Measurements from ENCODE around the gene SPACDR.
"Not testable (repeated sequence)": the region's sequence is repeated elsewhere in the genome, so short reads cannot be mapped to it uniquely, and the experiment has no call there.

The SPACDR gene, protein sequence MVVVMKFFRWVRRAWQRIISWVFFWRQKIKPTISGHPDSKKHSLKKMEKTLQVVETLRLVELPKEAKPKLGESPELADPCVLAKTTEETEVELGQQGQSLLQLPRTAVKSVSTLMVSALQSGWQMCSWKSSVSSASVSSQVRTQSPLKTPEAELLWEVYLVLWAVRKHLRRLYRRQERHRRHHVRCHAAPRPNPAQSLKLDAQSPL

DNA sequence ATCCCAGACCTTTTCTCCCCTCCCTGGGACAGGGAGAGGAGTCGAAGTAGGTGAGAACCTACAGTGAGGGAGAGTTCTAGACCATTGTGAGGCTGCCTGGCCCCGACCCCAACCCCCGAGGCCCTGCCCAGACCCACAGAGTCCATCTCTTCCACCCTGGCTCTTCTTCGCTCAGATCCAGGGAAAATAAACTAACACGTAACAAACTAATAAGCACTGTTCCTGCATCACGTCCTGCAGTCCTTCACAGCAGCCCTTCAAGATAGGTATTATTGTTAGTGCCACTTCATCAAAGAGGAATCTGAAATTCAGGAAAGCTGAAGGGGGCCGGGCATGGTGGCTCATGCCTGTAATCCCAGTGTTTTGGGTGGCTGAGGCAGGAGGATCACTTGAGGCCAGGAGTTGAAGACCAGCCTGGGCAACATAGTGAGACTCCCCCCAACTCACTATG lies at the start of gene SPACDR:
Gene SPACDR, minus strand, starts transcription at position 51 of the 451 bp plus-strand sequence. CDS start 235 bp downstream, outside the sequence.
- Histone ChIP-seq H3K27me3 (no peaks in the 10 kb centered on the region), H3K9ac (peak within 1 kb of the TSS in 8 of 11 experiments; percentile 1 to 46 (median 30); a peak in 7 of 22 replicates), H3K4me2 (peak within 1 kb of the TSS in 9 of 11 experiments; percentile 5 to 53 (median 26); a peak in 11 of 22 replicates), H3K27ac (peak within 1 kb of the TSS in 2 of 11 experiments; percentile 25 to 26; a peak in 2 of 22 replicates), H3K4me3 (no peak within 1 kb of the TSS), H3K4me1 (peaks cover 34 to 59% (median 47%) of the 10 kb centered on the region in 10 experiments), H4K20me1 (peaks cover 26 to 57% (median 38%) of the 10 kb centered on the region in 11 experiments), H3K36me3 (peaks cover 67 to 90% (median 83%) of the 10 kb centered on the region in 11 experiments), H3K9me3 (replicated peaks in 1 of 11) (no peaks in the 10 kb centered on the region)
- no peak for TF ChIP-seq Cebpa-rat (IDR thresholded peaks at IDR 0.05)

DNA sequence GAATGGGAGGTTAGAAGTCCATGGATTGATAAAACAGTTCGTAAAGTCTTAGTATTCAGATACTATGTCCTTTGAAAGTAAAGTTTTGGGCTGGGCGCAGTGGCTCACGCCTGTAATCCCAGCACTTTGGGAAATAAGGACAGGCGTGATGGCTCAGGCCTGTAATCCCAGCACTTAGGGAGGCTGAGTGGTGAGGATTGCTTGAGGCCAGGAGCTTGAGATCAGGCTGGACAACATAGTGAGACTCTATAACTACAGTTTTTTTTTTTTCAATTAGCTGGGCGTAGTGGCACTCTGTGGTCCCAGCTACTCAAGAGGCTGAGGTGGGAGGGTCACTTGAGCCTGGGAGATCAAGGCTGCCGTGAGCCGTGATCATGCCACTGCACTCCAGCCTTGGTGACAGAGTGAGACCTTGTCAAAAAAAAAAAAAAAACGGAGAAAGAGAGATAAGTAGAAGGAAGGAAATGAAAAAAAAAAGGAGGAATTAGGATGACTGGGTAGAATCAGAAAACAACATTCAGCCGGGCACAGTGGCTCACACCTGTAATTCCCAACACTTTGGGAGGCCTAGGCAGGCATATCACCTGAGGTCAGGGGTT lies 49.3 kb upstream of the SPACDR start:
- no peaks in the 10 kb centered on the region for H3K9me3 ChIP-seq (replicated peaks in 1 of 11)
- no peak overlapping the region for H3K27ac ChIP-seq
- no peak for TF ChIP-seq Cebpa-rat (IDR thresholded peaks at IDR 0.05)
- H3K9ac ChIP-seq: no peak overlapping the region
- peaks cover 10 to 22% (median 20%) of the 10 kb centered on the region in 10 experiments for H3K4me1 ChIP-seq
- no peak overlapping the region for H3K4me3 ChIP-seq
- H3K4me2 ChIP-seq: no peak overlapping the region
- H4K20me1 ChIP-seq: no peaks in the 10 kb centered on the region
- no peaks in the 10 kb centered on the region for H3K27me3 ChIP-seq
- H3K36me3 ChIP-seq: no peaks in the 10 kb centered on the region

DNA sequence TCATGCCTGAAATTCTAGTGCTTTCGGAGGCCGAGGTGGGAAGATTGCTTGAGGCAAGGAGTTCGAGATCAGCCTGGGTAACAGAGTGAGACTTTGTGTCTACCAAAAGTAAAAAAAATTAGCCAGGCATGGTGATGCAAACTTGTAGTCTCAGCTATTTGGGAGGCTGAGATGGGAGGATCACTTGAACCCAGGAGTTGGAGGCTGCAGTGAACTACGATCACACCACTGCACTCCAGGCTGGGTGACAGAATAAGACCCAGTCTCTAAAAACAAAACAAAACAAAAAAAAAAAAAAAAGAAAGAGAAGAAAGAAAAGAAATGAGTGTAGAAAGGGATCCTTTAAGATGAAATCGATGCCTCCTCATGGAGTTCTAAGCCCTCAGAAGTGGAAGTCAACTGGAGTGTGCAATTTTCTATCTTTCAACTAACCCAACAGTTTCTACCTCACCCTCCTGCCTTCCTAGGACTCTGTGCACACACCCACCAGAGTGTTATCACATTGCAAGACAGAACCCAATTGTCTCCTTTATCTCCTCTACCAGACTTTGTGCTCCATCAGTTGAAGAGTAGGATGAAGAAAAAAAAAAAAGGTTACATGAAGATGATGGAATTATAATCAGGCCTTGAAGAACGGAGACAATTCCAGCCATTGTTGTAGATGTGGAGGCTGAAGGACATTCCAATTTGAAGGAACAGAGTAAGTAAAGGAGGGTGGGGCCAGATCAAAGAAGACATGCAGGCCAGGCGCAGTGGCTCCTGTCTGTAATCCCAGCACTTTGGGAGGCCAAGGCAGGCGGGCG lies 46.6 kb upstream of the SPACDR start:
- H3K4me1 ChIP-seq: peaks cover 8 to 14% (median 10%) of the 10 kb centered on the region in 10 experiments
- no peaks in the 10 kb centered on the region for H4K20me1 ChIP-seq
- no peak overlapping the region for H3K4me2 ChIP-seq
- H3K4me3 ChIP-seq: no peak overlapping the region
- H3K9ac ChIP-seq: no peak overlapping the region
- no peaks in the 10 kb centered on the region for H3K27me3 ChIP-seq
- no peaks in the 10 kb centered on the region for H3K36me3 ChIP-seq
- TF ChIP-seq Cebpa-rat (IDR thresholded peaks at IDR 0.05): no peak
- no peaks in the 10 kb centered on the region for H3K9me3 ChIP-seq (replicated peaks in 1 of 11)
- no peak overlapping the region for H3K27ac ChIP-seq

DNA sequence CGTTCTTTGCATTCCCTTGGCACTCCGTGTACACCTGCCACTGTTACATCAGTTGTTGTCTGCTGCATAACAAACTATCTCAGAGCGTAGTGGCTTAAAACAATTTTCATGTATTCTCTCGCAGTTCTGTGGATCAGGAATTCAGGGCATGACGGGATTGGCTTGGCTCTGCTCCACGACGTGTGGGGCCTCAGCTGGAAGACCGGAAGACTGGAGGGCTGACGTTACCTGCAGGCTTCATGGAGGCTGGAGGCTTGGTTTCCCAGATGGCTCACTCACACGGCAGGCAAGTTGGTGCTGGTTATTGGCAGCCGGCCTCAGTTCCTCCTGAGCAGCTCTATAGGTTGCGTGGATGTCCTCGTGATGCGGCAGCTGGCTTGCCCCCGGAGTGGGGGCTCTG lies 45.2 kb upstream of the SPACDR start:
- no peaks in the 10 kb centered on the region for H4K20me1 ChIP-seq

DNA sequence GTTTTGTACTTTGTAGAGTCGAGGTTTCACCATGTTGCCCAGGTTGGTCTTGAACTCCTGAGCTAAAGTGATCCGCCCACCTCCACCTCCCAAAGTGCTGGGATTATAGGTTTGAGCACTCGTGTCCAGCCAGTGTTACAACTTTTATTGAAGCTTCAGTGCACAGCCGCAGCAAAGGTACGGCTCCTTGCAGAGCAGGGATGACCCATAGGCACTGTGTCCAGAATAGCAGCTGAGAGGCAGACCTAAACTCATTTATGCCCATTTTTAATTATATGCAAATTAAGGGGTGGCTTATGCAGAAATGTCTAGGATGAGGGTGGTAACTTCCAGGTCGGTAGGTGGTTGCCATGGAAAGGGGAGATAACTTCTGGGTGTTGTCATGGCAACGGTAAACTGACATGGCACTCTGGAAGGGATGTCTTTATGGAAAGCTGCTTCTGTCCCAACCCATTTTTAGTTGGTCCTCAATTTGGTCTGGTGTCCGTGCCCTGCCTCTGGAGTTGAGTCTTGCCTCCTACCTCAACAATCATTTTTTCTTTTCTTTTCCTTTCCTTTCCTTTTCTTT lies 42.4 kb upstream of the SPACDR start:
- Histone ChIP-seq H3K4me3 (no peak overlapping the region), H4K20me1 (no peaks in the 10 kb centered on the region), H3K36me3 (no peaks in the 10 kb centered on the region), H3K9me3 (replicated peaks in 1 of 11) (no peaks in the 10 kb centered on the region), H3K27ac (no peak overlapping the region), H3K4me1 (0 out of 20 replicates have a peak, but pooled peaks cover 0 to 11% (median 0%) of the 10 kb centered on the region in 10 experiments), H3K4me2 (no peak overlapping the region), H3K9ac (no peak overlapping the region), H3K27me3 (no peaks in the 10 kb centered on the region)
- no peak for TF ChIP-seq Cebpa-rat (IDR thresholded peaks at IDR 0.05)

More for the DNA sequence above, 45.2 kb upstream of the SPACDR start:
- Histone ChIP-seq H3K9ac (no peak overlapping the region), H3K36me3 (no peaks in the 10 kb centered on the region), H3K4me3 (no peak overlapping the region), H3K27me3 (no peaks in the 10 kb centered on the region), H3K4me1 (0 out of 20 replicates have a peak, but pooled peaks cover 0 to 5% (median 0%) of the 10 kb centered on the region in 10 experiments), H3K4me2 (no peak overlapping the region), H3K9me3 (replicated peaks in 1 of 11) (no peaks in the 10 kb centered on the region), H3K27ac (no peak overlapping the region)
- TF ChIP-seq Cebpa-rat (IDR thresholded peaks at IDR 0.05): no peak

DNA sequence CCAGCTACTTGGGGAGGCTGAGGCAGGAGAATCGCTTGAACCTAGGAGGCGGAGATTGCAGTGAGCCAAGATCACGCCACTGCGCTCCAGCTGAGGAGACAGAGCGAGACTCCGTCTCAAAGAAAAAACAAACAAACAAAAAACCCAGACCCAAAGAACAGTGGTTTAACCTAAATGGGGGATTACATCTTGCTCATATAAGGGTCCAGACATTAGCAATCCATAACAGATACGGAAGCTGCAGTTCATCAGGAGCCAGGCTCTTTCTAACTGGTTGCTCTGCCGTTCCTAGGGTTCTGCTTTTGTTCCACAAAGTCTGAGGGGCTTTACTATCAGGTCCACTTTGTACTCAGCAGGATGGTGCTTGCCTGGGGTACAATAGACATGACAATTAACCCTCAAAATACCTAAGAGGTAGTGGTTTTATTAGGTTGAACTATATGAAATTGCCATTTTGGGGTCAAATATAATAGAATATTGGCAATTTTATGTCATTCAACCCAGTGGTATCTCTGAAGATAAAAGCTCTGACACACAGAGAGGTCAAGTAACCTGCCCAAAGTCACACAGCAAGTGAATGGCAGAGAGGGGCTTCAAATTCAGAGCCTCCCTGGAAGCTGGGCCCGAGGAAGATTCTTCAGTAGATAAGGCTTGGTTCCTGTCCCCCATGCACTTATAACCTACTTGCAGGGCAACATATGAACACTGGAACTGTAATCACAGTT lies 41.0 kb upstream of the SPACDR start:
- no peak overlapping the region for H3K9ac ChIP-seq
- no peak overlapping the region for H3K4me3 ChIP-seq
- no peaks in the 10 kb centered on the region for H3K27me3 ChIP-seq
- no peaks in the 10 kb centered on the region for H3K36me3 ChIP-seq
- no peak overlapping the region for H3K4me2 ChIP-seq
- no peak overlapping the region for H3K27ac ChIP-seq
- TF ChIP-seq Cebpa-rat (IDR thresholded peaks at IDR 0.05): no peak
- H3K9me3 ChIP-seq (replicated peaks in 1 of 11): no peaks in the 10 kb centered on the region
- 0 out of 20 replicates have a peak, but pooled peaks cover 0 to 11% (median 0%) of the 10 kb centered on the region in 10 experiments for H3K4me1 ChIP-seq
- no peaks in the 10 kb centered on the region for H4K20me1 ChIP-seq

DNA sequence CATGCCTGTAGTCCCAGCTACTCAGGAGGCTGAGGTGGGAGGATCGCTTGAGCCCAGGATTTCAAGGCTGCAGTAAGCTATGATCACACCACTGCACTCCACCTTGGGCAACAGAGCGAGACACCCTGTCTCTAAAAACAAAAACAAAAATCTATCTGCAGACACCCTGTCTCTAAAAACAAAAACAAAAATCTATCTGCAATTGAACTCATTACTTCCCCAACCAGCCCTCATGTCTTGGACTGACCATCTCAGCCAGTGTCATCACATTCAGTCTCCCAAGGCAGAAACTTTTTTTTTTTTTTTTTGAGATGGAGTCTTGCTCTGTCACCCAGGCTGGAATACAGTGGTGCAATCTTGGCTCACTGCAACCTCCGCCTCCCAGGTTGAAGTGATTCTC lies 40.0 kb upstream of the SPACDR start:
- H3K4me3 ChIP-seq; H3K4me2 ChIP-seq; H3K27ac ChIP-seq; H3K9ac ChIP-seq; H3K9me3 ChIP-seq (replicated peaks in 1 of 11); H3K36me3 ChIP-seq; H3K27me3 ChIP-seq; H4K20me1 ChIP-seq: not testable (repeated sequence)
- 0 out of 20 replicates have a peak, but pooled peaks cover 0 to 11% (median 0%) of the 10 kb centered on the region in 10 experiments for H3K4me1 ChIP-seq

DNA sequence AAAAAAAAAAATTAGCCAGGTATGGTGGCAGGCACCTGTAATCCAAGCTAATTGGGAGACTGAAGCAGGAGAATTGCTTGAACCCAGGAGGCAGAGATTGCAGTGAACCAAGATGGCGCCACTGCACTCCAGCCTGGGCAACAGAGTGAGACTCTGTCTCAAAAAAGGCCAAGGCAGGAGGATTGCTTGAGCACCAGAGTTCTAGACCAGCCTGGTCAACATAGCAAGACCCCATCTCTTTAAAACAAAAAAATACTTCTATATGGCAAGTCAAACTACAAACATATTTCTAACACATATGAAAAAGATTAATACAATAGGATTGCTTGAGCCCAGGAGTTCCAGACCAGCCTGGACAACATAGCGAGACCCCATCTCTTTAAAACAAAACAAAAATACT lies 36.7 kb upstream of the SPACDR start:
- H3K9ac ChIP-seq; H3K9me3 ChIP-seq (replicated peaks in 1 of 11); H3K4me2 ChIP-seq; H3K36me3 ChIP-seq; H3K27ac ChIP-seq; H3K4me1 ChIP-seq; H3K4me3 ChIP-seq; H4K20me1 ChIP-seq; H3K27me3 ChIP-seq: not testable (repeated sequence)
